Endothelial cell of umbilical vein (primary cell): ENCODE data around the gene CNTNAP1. TPM values are rescaled to one million over a fixed set of nuclear protein-coding genes. Genes with fewer than 3 reads are reported as not detected.
A peak's percentile ranks its signal among the peaks of the same experiment; 100 is the strongest.

Experiments
- BruUV-seq: library from RNA; stranded (reverse); fragments of 400-500 nt; replicated peaks from 2 replicates; lab custom pipeline; 2021; lab: Mats Ljungman, UMichigan
- CTCF ChIA-PET: fragments of 300-600, 350-600 bp; sonication (Branson Sonifier 250); formaldehyde crosslinking; loops from one replicate; lab custom pipeline; 2021; ENCODE audit warnings: antibody characterized with exemption, inconsistent platforms; lab: Charles Lee
- POLR2A ChIA-PET: fragments of 300-600, 350-600 bp; sonication (Branson Sonifier 250); formaldehyde crosslinking; loops from one replicate; lab custom pipeline; 2021; ENCODE audit warnings: antibody characterized with exemption, inconsistent platforms; lab: Charles Lee
- DNase-seq: peaks from one replicate; pipeline ENCODE4 v3.0.0-alpha.2; 2011; ENCODE audit warnings: low read depth, low spot score
- FAIRE-seq: peaks from 2 replicates; lab custom pipeline; 2011; peaks lifted over from hg19 to GRCh38; lab: Jason Lieb, UNC
- H2AFZ ChIP-seq: 2 replicates; pipeline ENCODE4 v1.6.0; 2012; ENCODE audit warnings: low read depth, low read length, control low read depth, inconsistent platforms
- H3K27ac ChIP-seq: 2 replicates; pipeline ENCODE4 v1.5.1; 2011; ENCODE audit warnings: low read depth, mild to moderate bottlenecking, control low read depth, low read length, moderate library complexity; ENCODE audit not compliant: insufficient read depth
- H3K27me3 ChIP-seq, 2 experiments: 2 replicates each; pipeline versions ENCODE4 v1.6.0 to v1.6.1; 2011; ENCODE audit warnings: low read length in 2 of 2, mixed read lengths in 1 of 2; ENCODE audit not compliant: control insufficient read depth in 2 of 2, insufficient read depth in 2 of 2
- H3K36me3 ChIP-seq, 2 experiments: 2 replicates in 1 of 2; 3 replicates in 1 of 2; pipeline ENCODE4 v1.5.1; 2011; ENCODE audit warnings: low read length in 2 of 2, mild to moderate bottlenecking in 1 of 2, moderate library complexity in 1 of 2; ENCODE audit not compliant: control insufficient read depth in 2 of 2, insufficient read depth in 2 of 2; ENCODE audit errors: extremely low read depth in 1 of 2
- H3K4me1 ChIP-seq: 3 replicates; pipeline ENCODE4 v1.5.1; 2011; ENCODE audit warnings: mild to moderate bottlenecking, low read length; ENCODE audit not compliant: control insufficient read depth, insufficient read depth; ENCODE audit errors: extremely low read depth
- H3K4me2 ChIP-seq: 2 replicates; pipeline ENCODE4 v1.6.1; 2011; ENCODE audit warnings: low read length, control low read depth, mixed read lengths; ENCODE audit not compliant: insufficient read depth
- H3K4me3 ChIP-seq, 3 experiments: fragments of 200-600 bp in 1 of 3; sonication (generic), shearing (Covaris generic) in 1 of 3; replicated peaks in 1 of 3; 2 replicates each; pipeline ENCODE4 v1.5.1; 2011 to 2016; ENCODE audit warnings: control low read depth in 3 of 3, low read length in 3 of 3, mild to moderate bottlenecking in 2 of 3, inconsistent platforms in 1 of 3, low read depth in 1 of 3, moderate library complexity in 1 of 3; ENCODE audit not compliant: insufficient read depth in 1 of 3
- H3K79me2 ChIP-seq: 2 replicates; pipeline ENCODE4 v1.6.0; 2012; ENCODE audit warnings: low read length, inconsistent platforms; ENCODE audit not compliant: control insufficient read depth, insufficient read depth
- H3K9ac ChIP-seq: replicated peaks from 2 replicates; pipeline ENCODE3; 2011; ENCODE audit warnings: low read length, control low read depth; ENCODE audit not compliant: insufficient read depth; ENCODE audit errors: extremely low read depth
- H3K9me1 ChIP-seq: replicated peaks from 3 replicates; pipeline ENCODE4 v1.6.0; 2011; ENCODE audit warnings: mild to moderate bottlenecking, low read length; ENCODE audit not compliant: control insufficient read depth, insufficient read depth; ENCODE audit errors: extremely low read depth
- H3K9me3 ChIP-seq: replicated peaks from 2 replicates; pipeline ENCODE4 v1.5.1; 2012; ENCODE audit warnings: low read length, inconsistent platforms; ENCODE audit not compliant: control insufficient read depth, insufficient read depth
- H4K20me1 ChIP-seq: replicated peaks from 2 replicates; pipeline ENCODE3; 2011; ENCODE audit warnings: mild to moderate bottlenecking, low read length; ENCODE audit not compliant: control insufficient read depth, insufficient read depth; ENCODE audit errors: extremely low read depth
- CTCF ChIP-seq, 2 donors: IDR thresholded peaks; 1 replicate in 1 of 2; 2 replicates in 1 of 2; pipeline ENCODE4 v1.5.1; 2011; ENCODE audit warnings: low read length in 2 of 2, mild to moderate bottlenecking in 2 of 2, moderate library complexity in 2 of 2, control low read depth in 1 of 2, inconsistent platforms in 1 of 2, low read depth in 1 of 2; ENCODE audit not compliant: insufficient read depth in 1 of 2; ENCODE audit errors: extremely low read depth in 1 of 2
- EZH2 ChIP-seq: IDR thresholded peaks from 2 replicates; pipeline ENCODE4 v1.6.1; 2012; ENCODE audit warnings: borderline replicate concordance, low read depth, mild to moderate bottlenecking, moderate library complexity, low read length, inconsistent platforms; ENCODE audit not compliant: severe bottlenecking
- FOS ChIP-seq: IDR thresholded peaks from 2 replicates; pipeline ENCODE4 v1.6.1; 2011; ENCODE audit warnings: mild to moderate bottlenecking, low read length, moderate library complexity, borderline replicate concordance; ENCODE audit not compliant: insufficient read depth
- GATA2 ChIP-seq: IDR thresholded peaks from 2 replicates; pipeline ENCODE4 v1.7.0; 2011; ENCODE audit warnings: low read depth, mild to moderate bottlenecking, moderate library complexity, mixed read lengths, low read length; ENCODE audit not compliant: insufficient read length, insufficient read depth
- JUN ChIP-seq: IDR thresholded peaks from 2 replicates; pipeline ENCODE4 v1.6.1; 2011; ENCODE audit warnings: borderline replicate concordance, low read depth; ENCODE audit not compliant: insufficient read length, insufficient read depth
- MAX ChIP-seq: IDR thresholded peaks from 2 replicates; pipeline ENCODE4 v1.6.1; 2011; ENCODE audit not compliant: insufficient read depth, insufficient read length
- POLR2A ChIP-seq: IDR thresholded peaks from 2 replicates; pipeline ENCODE4 v1.6.1; 2012; ENCODE audit warnings: low read depth, mild to moderate bottlenecking, control low read depth, low read length
- POLR2AphosphoS5 ChIP-seq: IDR thresholded peaks from 2 replicates; pipeline ENCODE4 v1.6.1; 2012; ENCODE audit warnings: low read depth, mild to moderate bottlenecking, control low read depth, low read length, moderate library complexity; ENCODE audit not compliant: insufficient read depth
- dilution Hi-C: fragments of 300-500 bp; cut with MboI; formaldehyde crosslinking; loops from one replicate; pipeline ENCODE4 v1.15.0; 2019; ENCODE audit warnings: low sequenced_read_pairs; ENCODE audit not compliant: extremely low pct_ligation_motif_present
- intact Hi-C: fragments of 100-400 bp; cut with micrococcal nuclease; formaldehyde crosslinking; loops from one replicate; pipeline ENCODE4 v1.10.0; 2022
- polyA plus RNA-seq, 4 experiments: library from polyadenylated mRNA; depleted of rRNA in 3 of 4; stranded (reverse) in 3 of 4; unstranded in 1 of 4; fragments of >200 nt; gene quantifications; 2 replicates each; pipeline versions ENCODE4 v1.2.1 to v1.2.3, GENCODE V29; 2011 to 2012; ENCODE audit warnings: missing spikeins in 1 of 4
- total RNA-seq: library from RNA; stranded (reverse); gene quantifications from 2 replicates; pipeline ENCODE4 v1.2.3, GENCODE V29; 2021

Gene CNTNAP1
- total and polyA plus RNA-seq, 2 donors (not counting 3 experiments of a cell fraction or from before 2014, with no cell fraction given): 26.3 to 44.8 TPM

GRCh38 chr17:42686520-42687128 is 4.3 kb downstream of the CNTNAP1 start:
- intact Hi-C loops: no loop called here
- DNase-seq (no peak), FAIRE-seq (no peak)
- H3K4me1 ChIP-seq: peaks cover 14% of the 10 kb centered on the region
- no peak overlapping the region for H3K9ac ChIP-seq
- CTCF ChIA-PET: no interaction called here
- H3K9me3 ChIP-seq: no peaks in the 10 kb centered on the region
- TF ChIP-seq GATA2: no peak
- no peak for TF ChIP-seq FOS
- peak; percentile 66 for TF ChIP-seq EZH2
- TF ChIP-seq CTCF (IDR thresholded peaks at IDR 0.05; ENCODE audit: extremely low read depth in 1 of 2, insufficient read depth in 1 of 2, low read depth in 1 of 2, low read length in 2 of 2): no peak
- TF ChIP-seq JUN: no peak
- TF ChIP-seq POLR2A: no peak
- TF ChIP-seq MAX: no peak
- no peak for TF ChIP-seq POLR2AphosphoS5
- no peaks in the 10 kb centered on the region for H3K36me3 ChIP-seq
- peaks cover 0 to 20% of the 10 kb centered on the region in 2 experiments for H3K27me3 ChIP-seq
- dilution Hi-C loops: no loop called here
- no peak overlapping the region for H3K27ac ChIP-seq
- no peaks in the 10 kb centered on the region for H3K9me1 ChIP-seq
- no peak overlapping the region for H3K4me3 ChIP-seq
- H3K4me2 ChIP-seq: no peak overlapping the region
- no peaks in the 10 kb centered on the region for H4K20me1 ChIP-seq
- no TSS peak for BruUV-seq
- no peaks in the 10 kb centered on the region for H3K79me2 ChIP-seq
- POLR2A ChIA-PET: no interaction called here
- no peak overlapping the region for H2AFZ ChIP-seq
